Body of pancreas (tissue), 4 donors: ENCODE results near the gene FABP6. TPM values are rescaled to one million over a fixed set of nuclear protein-coding genes. Genes with fewer than 3 reads are reported as not detected.

Experiments used
- ATAC-seq: fragments of 150-250 bp; one replicate; pipeline ENCODE4 v1.9.1; 2016
- DNase-seq, 4 donors: peaks; one replicate each; pipeline ENCODE4 v3.0.0-alpha.2; 2019
- H3K27ac ChIP-seq, 4 donors: fragments of 200-600 bp; sonication (generic); 1 replicate in 3 of 4; 2 replicates in 1 of 4; pipeline versions ENCODE4 v1.5.1 to v1.6.1; 2016 to 2019; ENCODE audit warnings: mild to moderate bottlenecking in 1 of 4, mixed read lengths in 1 of 4, moderate library complexity in 1 of 4
- H3K27me3 ChIP-seq, 2 donors: fragments of 200-600 bp; sonication (generic); one replicate each; pipeline ENCODE4 v1.6.0; 2016; ENCODE audit warnings: mild to moderate bottlenecking in 1 of 2
- H3K36me3 ChIP-seq, 2 donors: fragments of 200-600 bp; sonication (generic); replicated peaks in 1 of 2; 2 replicates each; pipeline ENCODE4 v1.5.1; 2016; ENCODE audit warnings: low read depth in 2 of 2; ENCODE audit not compliant: insufficient read depth in 1 of 2
- H3K4me1 ChIP-seq: fragments of 200-600 bp; sonication (generic); one replicate; pipeline ENCODE4 v1.6.0; 2016
- H3K4me3 ChIP-seq, 2 donors: fragments of 200-600 bp; sonication (generic); 1 replicate in 1 of 2; 2 replicates in 1 of 2; pipeline ENCODE4 v1.5.1; 2016 to 2019
- H3K9me3 ChIP-seq, 3 donors: fragments of 200-600 bp; sonication (generic); 1 replicate in 2 of 3; 2 replicates in 1 of 3; pipeline ENCODE4 v1.5.1; 2016
- CTCF ChIP-seq, 7 experiments: fragments of 450-650 bp in 4 of 7; fragments of 200-600 bp in 3 of 7; sonication (generic) in 3 of 7; IDR thresholded peaks; one replicate each; pipeline ENCODE4 v1.5.1; 2016 to 2019; ENCODE audit warnings: antibody characterized with exemption in 7 of 7
- POLR2A ChIP-seq, 3 donors: fragments of 450-650 bp; IDR thresholded peaks; one replicate each; pipeline ENCODE4 v1.6.1; 2016; ENCODE audit warnings: antibody characterized with exemption in 3 of 3, mild to moderate bottlenecking in 2 of 3
- WGBS, 2 donors: methylation state at CpG; one replicate each; pipeline ENCODE4 v1.1.5; 2017; 5-methylcytosine and 5-hydroxymethylcytosine counted together
- intact Hi-C: fragments of 100-400 bp; cut with DNase I; formaldehyde crosslinking; loops from one replicate; pipeline ENCODE4 v1.15.1; 2023
- total RNA-seq, 2 donors: library from RNA; depleted of rRNA; stranded (reverse); fragments of >200 nt; gene quantifications; one replicate each; pipeline ENCODE4 v1.1.0, GENCODE V29; 2016

FABP6 gene
- total RNA-seq, 2 donors from 2014 or later = not detected

- no peaks in the 10 kb centered on the region for H3K36me3 ChIP-seq
- TF ChIP-seq CTCF (IDR thresholded peaks at IDR 0.05) (no peak), POLR2A (IDR thresholded peaks at IDR 0.05) (no peak)
- no peak overlapping the region for H3K4me3 ChIP-seq
- WGBS, 2 donors = 75 to 81% methylated on average over 9 of the region's 9 CpGs
- DNase-seq = no peak
- ATAC-seq = no peak
- no peaks in the 10 kb centered on the region for H3K9me3 ChIP-seq
- H3K27ac ChIP-seq = peak overlapping the region in 1 of 4 donors; percentile 28
- peaks cover 11% of the 10 kb centered on the region for H3K4me1 ChIP-seq
- H3K27me3 ChIP-seq = no peaks in the 10 kb centered on the region
- intact Hi-C loops = no loop called here
These were observed 18.7 kb upstream of the FABP6 start for GRCh38 chr5:160210606-160211005.

GRCh38 chr5:160211352-160211751, 18.0 kb upstream of the FABP6 start:
- DNase-seq (no peak), ATAC-seq (no peak)
- WGBS, 2 donors = 62 to 68% methylated on average over 2 of the region's 2 CpGs
- intact Hi-C loops = no loop called here
- Histone ChIP-seq H3K4me1 (peaks cover 11% of the 10 kb centered on the region), H3K27ac (no peak overlapping the region), H3K4me3 (no peak overlapping the region), H3K36me3 (no peaks in the 10 kb centered on the region), H3K27me3 (no peaks in the 10 kb centered on the region), H3K9me3 (no peaks in the 10 kb centered on the region)
- TF ChIP-seq CTCF (IDR thresholded peaks at IDR 0.05) = no peak
- no peak for TF ChIP-seq POLR2A (IDR thresholded peaks at IDR 0.05)

- Histone ChIP-seq H3K9me3 (no peaks in the 10 kb centered on the region), H3K27me3 (no peaks in the 10 kb centered on the region), H3K27ac (no peak overlapping the region), H3K36me3 (no peaks in the 10 kb centered on the region), H3K4me1 (peaks cover 11% of the 10 kb centered on the region), H3K4me3 (no peak overlapping the region)
- ATAC-seq (no peak), DNase-seq (no peak)
- TF ChIP-seq POLR2A (IDR thresholded peaks at IDR 0.05) = no peak
- no peak for TF ChIP-seq CTCF (IDR thresholded peaks at IDR 0.05)
- intact Hi-C loops = no loop called here
- 65 to 72% methylated on average over 5 of the region's 5 CpGs for WGBS, 2 donors
These were observed 15.8 kb upstream of the FABP6 start for GRCh38 chr5:160213537-160213936.

- ATAC-seq = no peak
- H3K27me3 ChIP-seq = no peaks in the 10 kb centered on the region
- TF ChIP-seq POLR2A (IDR thresholded peaks at IDR 0.05) (no peak), CTCF (IDR thresholded peaks at IDR 0.05) (no peak)
- H3K27ac ChIP-seq = no peak overlapping the region
- H3K4me1 ChIP-seq = no peaks in the 10 kb centered on the region
- DNase-seq = no peak
- no peak overlapping the region for H3K4me3 ChIP-seq
- no peaks in the 10 kb centered on the region for H3K9me3 ChIP-seq
- H3K36me3 ChIP-seq = no peaks in the 10 kb centered on the region
- intact Hi-C loops = no loop called here
- WGBS, 2 donors = 67 to 73% methylated on average over 4 of the region's 4 CpGs
These were observed 9.9 kb upstream of the FABP6 start for GRCh38 chr5:160219356-160219755.

GRCh38 chr5:160221082-160221481, 8.2 kb upstream of the FABP6 start:
- 84 to 91% methylated on average over 3 of the region's 3 CpGs for whole genome bisulfite sequencing, 2 donors
- TF ChIP-seq CTCF (IDR thresholded peaks at IDR 0.05) = no peak
- no peak for ATAC-seq

More at GRCh38 chr5:160221082-160221481, 8.2 kb upstream of the FABP6 start:
- no peak overlapping the region for H3K4me3 ChIP-seq
- no peaks in the 10 kb centered on the region for H3K4me1 ChIP-seq
- intact Hi-C loops = no loop called here
- no peak overlapping the region for H3K27ac ChIP-seq
- no peaks in the 10 kb centered on the region for H3K36me3 ChIP-seq
- DNase-seq = no peak
- no peaks in the 10 kb centered on the region for H3K27me3 ChIP-seq
- no peaks in the 10 kb centered on the region for H3K9me3 ChIP-seq
